ENCODE data around the gene CHCHD6.

The CHCHD6 gene

DNA sequence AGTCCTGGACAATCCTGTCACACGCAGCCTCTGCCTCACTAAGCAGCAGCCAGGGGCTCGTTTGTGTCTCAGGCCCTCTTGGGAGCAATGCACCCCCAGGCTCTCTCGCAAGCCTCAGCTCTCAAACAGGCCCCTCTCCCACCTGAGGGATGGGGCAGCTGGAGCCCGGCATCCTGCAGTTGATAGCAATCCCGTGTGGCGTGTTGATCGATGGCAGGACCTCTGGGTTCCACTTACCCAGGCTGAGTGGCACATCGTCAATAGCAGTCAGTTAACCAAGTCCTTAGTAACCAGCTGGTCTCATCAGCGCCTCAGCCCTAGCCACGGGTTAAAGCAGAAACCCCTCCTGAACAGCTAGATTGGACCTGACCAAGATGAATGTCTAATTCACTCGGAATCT lies 242.4 kb downstream of the CHCHD6 start:
- no peak for DNase-seq

DNA sequence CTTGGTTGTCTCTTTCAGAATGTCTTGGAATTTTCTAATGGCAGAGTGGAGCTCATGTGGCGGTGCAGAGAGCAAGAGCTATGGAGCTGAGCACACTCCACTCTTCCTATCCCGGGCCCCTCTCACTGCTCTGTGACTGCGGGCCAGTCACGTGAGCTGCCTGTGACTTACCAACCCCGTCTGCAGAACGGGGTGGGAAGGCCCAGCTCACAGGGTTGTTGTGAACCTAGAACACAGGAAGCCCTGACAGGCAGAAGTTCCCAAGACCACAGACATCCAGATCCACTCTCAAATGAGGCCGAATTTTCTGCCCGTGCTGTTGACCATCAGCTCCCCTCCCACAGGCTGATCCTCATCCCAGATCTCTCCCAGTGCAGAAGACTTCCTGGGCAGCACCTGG lies 243.4 kb downstream of the CHCHD6 start:
- no peak for DNase-seq

DNA sequence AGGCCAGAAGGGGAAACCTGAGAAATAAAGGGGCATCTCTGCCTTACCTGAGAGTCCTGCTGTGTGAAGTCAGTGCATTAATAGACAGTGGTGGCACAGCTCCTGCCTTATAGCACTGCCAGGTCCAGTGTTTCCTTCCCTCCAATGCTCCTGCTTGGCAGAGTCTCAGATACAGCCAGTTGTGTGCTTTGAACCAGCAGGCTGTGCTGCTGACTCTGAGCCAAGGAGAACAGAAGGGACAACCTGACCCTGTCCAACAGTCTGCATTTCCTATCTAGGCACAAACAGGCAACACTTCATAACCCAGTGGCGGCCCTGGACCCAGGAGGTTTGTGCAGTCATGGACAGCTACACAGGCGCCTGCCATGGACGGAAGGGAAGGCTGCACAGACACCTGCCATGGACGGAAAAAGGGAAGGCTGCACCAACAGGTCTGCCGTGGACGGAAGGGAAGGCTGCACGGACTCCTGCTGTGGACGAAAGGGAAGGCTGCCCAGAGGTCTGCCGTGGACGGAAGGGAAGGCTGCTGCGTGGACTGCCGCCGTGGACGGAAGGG lies 245.0 kb downstream of the CHCHD6 start:
- DNase-seq: no peak

DNA sequence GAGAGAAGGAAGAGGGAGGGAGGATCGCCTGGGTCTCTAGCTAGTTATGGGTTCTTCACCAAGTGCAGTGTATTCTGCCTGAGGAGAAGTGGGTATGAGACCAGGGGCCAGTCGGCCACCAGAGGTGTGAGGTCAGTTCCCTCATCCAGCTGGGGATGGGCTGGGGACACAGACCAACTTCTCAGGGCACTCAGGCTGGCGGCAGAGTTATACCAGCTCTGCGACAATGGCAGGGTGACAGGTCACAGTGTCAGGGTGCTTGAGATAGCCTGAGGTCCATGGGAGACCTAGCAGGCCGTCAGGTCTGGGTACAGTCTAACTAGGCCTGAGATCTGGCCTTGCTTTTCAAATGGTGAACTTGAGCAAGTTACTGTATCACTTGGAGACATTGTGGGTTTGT lies 247.5 kb downstream of the CHCHD6 start:
- DNase-seq: no peak

DNA sequence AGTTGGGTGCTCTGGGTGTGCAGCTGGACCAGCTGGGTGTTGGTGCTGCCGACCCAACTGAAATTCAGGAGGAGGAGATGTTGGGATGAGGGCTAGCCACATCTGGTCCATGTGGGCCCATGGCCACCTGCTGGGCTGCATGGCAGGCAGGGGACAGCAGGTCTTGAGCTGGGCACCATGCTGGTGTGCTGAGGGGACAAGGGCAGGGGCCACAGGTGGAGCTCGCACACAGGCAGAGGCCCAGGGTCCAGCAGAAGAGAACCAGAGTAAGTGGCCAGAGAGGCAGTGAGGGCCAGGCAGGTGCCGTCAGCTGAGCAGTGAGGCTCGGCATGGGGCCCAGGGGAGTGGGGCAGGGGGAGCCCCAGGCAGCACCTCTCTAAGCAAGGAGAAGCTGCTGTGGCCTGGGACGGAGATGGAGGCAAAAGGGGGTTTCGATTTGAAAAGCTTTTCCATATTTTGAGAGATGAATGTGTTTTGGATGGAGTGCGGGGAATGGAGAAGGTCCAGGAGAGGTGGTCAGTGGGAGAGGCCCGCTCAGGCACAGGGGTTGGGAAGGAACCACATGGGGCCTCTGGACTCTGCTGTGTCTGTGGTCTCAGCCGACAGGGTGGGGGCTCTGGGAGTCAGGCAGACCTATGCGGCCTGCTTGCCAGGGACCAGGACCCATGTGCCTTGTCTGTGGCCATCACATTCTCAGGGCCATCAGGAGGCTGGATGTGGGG lies 248.4 kb downstream of the CHCHD6 start:
- no peak for DNase-seq

DNA sequence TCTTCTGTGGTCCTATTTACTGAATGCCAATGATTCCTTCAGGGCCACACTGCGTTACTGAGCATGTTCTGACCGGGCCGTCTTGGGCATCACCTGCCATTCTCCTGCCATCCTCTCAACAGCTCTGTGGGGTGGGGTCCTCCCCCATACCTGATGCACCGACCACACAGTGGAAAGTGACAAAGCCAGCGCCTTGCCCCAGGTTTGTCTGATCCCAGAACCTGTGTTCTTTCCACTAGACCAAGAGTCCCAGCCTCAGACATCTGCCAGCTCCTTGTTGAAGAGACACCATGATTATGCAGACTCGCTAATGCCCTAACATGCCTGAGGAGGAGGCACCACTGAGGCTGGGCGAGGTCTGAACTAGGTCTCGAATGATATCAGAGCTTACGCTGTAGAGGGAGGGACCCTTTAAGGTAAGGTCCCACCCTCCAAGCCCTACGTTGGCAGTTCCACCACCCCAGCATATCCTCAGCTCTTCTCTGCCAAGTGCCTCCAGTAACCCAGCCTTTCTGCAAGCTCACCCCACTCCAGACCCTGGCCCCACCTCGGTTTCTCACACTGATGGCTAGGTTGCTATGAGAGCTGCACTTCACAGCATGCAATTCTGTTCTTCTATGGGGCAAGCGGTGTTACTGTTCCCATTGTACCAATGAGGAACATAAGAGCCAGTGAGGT lies 249.1 kb downstream of the CHCHD6 start:
- no peak for DNase-seq

DNA sequence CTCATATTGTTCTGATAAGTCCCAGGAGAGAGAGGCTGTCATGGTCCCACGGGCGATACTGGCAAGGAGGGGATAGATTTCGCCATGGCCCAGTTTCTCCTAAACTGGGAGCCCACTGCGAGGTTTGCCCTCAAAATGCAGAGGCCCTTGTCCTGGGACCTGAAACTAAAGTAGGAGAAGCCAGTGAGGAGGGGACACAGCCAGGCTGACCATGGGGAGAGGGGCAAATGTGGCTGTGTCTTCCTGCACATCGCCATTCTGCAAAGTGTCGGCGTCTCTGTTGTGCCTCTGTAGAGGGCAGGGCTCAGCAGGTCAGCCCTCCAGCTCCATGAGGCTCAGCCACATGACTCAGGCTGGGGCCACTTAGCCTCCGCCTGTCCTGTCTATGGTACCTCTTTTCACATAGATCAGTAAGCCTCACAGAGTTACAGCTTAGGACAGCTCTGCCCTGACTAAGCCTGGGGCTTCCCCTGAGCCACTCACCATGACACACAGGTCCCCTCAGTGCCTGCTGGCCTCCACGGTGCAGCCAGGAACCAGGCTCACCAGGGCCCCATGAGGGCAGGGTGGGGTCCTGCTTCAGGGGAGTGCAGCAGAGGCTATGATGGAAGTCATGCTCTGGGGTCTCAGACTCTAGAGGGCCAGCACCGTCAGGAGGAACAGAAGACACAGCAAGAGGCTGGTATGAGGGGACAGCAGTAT lies 250.3 kb downstream of the CHCHD6 start:
- DNase-seq: no peak

DNA sequence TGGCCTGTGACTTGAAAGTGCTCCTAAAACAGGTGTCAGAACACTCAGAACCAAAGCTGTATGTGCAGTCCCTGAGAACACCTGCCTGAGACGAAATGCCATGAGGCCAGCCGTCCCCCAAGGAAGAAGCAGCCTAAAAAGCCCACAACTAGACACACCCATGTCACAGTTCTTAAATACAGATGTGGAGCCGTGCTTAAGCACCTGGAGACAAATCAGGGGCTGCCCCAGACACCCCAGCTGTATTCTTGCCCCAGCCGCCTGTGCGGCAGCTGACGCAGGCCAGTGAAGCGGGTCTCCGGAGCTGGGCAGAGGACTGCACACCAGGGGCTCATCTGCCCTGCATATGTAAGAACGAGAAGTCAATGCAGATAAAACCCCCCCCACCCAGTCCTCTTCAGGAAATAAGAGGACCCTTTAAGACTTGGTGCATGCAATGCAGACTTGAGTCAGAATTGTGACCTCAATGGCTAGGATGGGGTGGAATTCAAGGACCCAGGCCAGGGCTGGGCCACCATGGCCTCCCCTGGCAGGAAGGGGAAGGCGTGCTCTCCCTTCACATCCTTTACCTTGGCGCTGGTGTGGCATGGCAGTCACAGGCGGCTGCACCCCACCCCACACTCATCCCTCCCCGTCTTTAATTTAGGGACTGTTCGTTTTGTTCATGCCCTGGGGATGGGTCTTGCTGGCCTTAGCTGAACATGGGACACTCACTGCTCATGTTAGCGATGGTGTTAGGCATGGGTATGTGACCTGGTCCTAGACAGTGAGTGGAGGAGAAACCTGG lies 251.2 kb downstream of the CHCHD6 start:
- DNase-seq: no peak

DNA sequence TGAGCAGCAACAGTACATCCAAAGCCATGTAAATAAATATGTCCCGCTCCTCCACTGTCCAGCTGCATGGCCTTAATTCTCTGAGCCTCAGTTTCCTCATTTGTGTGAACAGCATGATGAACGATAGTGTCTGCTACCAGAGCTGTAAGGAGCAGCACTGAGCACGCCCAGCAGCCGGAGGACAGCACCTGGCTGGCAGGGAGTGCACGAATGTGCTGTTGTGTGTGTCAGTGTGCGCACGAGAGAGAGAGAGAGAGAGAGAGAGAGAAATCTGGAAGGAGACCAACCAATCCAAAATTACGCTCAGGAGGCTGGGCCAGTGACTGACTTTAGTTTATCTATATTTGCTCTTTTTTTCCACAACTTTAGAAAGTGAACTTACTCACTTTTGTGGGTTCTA lies 252.3 kb downstream of the CHCHD6 start:
- DNase-seq: no peak

DNA sequence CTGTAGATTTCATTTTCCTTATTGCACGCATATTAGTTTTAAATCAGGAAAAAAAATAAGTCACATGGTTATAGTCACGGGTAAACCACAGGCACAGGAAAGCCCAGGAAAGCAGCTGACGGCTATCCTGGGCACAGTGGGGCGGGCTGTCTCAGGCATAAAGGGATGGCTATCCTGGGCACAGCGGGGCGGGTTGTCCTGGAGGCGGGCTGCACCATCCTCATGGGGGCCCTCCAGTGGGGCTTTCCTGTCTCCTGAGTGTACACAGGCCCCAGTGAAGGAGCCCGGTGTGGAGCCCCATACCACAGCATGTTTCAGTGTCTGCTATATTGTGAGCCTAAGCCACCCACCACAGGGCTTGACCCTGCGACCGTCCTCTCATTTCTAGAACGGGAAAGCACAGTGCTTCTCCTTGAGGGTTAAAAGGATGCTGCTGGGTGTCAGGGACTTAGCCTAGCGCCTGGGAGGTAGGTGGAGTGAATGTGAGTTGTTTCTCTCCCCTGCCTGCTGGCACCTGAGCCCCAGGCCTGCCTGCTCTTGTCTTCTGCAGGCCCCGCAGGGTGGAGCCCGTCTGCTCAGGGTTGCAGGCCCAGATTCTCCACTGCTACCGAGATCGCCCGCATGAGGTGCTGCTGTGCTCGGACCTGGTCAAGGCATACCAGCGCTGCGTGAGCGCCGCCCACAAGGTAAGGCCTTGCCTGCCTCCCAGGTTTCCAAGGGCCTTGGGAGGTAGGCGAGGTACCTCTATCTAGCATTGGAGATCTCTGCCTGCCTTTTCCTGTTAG lies 253.0 kb downstream of the CHCHD6 start:
- DNase-seq: no peak

- no peak for DNase-seq
Observed at GRCh38 chr3:126957776-126958637, 254.0 kb downstream of the CHCHD6 start.

DNA sequence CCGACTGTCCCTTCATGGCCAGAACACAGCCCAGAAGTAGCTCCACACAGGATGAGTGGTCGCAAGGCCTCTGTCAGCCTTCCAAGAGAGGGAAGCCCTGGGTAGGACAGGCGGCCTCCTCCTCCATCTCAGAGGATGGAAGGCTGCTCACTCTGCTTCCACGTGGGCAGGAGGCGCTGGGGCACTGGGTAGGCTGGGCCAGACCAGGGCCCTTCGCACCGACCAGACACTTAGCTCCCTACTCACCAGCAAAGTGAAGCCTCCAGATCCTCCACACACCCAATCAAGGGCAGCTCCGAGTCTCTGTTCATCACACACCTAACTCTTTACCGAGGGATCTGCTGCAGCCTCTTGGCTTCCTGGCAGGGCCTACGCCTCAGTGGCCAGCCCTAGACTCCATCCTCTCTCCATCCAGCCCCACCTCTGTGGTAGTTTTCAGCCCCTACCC lies 254.6 kb downstream of the CHCHD6 start:
- DNase-seq: no peak

DNA sequence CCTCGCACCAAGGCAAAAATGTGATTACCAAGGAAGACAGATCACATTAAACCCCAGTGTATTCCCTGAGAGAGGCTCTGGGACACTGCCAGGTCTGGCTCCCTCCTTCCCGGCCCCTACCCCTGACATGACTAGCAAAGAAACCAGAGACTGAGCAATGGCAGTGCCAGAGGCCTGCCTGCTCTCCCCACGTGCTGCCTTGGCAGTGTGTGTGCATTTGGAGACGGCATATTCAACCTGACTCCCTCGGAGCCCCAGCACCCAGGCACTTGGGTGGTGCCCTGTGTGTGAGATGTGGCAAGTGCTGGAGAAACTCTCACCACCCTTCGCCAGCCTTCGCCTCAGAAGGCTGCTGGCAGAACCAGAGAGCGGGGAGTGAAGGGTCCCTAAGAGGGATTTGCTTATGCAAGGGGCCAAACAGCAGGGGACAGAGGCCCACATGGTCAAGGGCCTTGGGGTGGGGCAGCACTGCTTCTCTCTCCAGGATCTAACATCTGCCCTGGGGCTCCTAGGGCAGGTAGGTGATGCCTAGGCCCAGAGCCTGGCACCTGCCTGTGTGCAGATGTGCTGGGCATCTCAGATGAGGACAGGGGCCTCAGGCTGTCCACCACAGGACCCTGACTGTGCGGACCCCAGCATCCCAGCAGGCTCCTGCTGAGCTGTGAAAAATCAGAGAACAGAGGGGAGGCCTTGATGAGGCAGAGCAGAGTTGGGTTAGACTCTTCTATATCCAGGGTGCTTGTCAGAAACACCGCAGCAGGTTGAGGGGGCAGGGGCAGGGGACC lies 255.3 kb downstream of the CHCHD6 start:
- no peak for DNase-seq

- no peak for DNase-seq
Observed at GRCh38 chr3:126959921-126960603, 256.0 kb downstream of the CHCHD6 start.

GRCh38 chr3:126960604-126960995 lies 256.6 kb downstream of the CHCHD6 start:
- no peak for DNase-seq

DNA sequence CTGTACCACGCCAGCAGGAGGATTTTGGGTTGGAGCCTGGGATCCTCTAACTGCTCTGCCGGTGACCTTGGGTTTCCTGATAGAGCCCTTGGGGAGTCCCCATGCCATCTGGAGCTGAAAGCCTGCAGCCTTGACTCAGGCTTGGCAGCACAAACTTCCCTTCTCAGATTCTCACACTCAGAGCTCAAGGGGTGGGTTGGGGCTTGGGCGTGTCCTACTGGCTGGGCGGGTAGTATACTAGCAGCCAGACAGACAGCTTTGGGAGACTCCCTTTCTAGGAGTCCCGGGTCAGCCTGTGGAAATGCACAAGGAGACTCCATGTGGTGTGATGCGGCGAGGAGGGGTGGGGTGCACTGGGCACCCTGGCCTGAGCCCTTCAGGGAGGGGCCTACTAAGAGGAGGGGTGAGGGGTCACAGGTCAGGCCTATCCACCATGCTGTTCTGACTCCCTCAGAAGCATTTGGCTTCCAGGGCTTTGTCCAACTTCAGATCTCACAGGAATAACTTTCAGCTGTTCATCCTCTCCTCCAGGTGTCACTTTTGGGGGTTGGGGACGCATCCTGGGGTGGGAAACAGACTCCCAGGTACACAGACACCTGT lies 257.3 kb downstream of the CHCHD6 start:
- no peak for DNase-seq

- no peak for DNase-seq
Observed at GRCh38 chr3:126961791-126962461, 257.9 kb downstream of the CHCHD6 start.

GRCh38 chr3:126962756-126963155 lies 258.7 kb downstream of the CHCHD6 start:
- DNase-seq: no peak
